AG20443 (cell line): ENCODE data around the gene MACROD2.

Source experiments
- DNase-seq: peaks from one replicate; pipeline ENCODE4 v3.0.0; 2012; ENCODE audit warnings: low spot score, mixed read lengths

The MACROD2 gene

GRCh38 chr20:15447549-15447948 lies 1452.2 kb downstream of the MACROD2 start:
- no peak for DNase-seq

DNA sequence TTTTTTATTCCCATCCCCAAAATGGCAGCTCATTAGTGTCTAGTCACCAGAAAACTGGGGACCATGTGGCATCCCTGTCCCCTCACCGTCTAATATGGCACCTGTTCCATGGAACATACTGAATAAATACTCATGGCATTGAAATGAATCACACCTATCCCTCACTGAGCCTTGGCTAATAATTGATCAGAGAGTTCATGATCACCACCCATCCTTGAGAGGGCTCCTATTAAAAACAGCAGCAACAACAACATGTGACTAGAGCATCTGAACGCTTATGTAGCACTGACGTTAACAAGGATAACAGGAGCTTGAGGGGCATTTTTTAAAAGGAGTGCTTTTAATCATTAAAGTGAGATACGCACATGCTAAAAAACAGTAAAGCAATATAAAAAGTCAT lies 1453.7 kb downstream of the MACROD2 start:
- DNase-seq: no peak

GRCh38 chr20:15451241-15451640 lies 1455.9 kb downstream of the MACROD2 start:
- no peak for DNase-seq

GRCh38 chr20:15455279-15455678 lies 1460.0 kb downstream of the MACROD2 start:
- no peak for DNase-seq

GRCh38 chr20:15461938-15462337 lies 1466.6 kb downstream of the MACROD2 start:
- DNase-seq: no peak

DNA sequence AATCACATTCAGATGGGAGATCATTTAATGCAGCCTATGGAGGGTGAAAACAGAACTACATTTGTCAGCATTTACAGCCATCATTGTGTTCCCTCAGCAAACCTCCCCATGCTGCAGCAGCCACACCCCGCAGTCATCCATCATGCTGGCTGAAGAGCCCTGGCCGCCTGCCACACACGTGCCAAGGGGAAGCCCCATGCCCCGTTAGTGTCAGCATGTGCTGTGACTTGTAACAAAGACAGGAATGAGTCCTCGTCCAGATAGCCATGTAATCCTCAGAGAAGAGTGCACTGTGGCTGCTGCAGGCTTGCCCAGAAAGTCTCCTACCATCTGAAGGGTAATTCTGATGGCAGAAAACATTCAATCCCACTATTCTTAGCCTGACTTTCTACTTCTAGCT lies 1480.2 kb downstream of the MACROD2 start:
- peak; percentile 21 for DNase-seq

- no peak for DNase-seq
Measured at GRCh38 chr20:15476186-15476585, 1480.9 kb downstream of the MACROD2 start.

DNA sequence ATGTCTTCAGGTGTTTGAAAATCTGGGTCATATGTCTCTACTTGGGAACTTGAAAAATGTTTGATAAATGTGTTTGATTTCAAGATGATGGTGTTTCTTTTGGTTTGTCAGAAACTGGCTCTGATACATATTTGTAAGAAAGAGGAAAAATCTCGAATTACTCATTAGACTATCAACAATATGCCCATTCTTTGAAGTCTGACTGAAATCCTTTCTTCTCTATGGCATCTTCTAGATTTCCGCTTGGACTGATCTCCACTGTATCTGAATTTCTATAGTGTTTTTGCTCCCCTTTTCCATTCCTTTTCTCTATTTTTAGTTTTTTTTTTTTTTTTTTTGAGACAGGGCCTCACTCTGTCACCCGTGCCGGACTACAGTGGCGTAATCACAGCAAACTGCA lies 1481.5 kb downstream of the MACROD2 start:
- DNase-seq: no peak

DNA sequence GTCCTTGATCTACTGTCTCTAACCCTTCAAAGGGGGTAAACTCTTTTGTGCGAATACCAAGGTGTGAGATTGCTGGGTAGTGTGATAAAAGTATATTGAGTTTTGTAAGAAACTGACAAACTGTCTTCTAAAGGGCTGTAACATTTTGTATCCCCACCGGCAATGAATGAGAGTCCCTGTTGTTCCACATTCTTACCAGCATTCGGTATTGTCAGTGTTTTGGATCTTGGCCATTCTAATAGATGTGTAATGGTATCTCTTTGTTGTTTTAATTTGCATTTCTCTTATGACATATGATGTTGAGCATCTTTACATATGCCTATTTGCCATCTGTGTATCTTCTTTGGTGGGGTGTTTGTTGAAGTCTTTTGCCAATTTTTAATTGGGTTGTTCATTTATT lies 1487.2 kb downstream of the MACROD2 start:
- DNase-seq: no peak

DNA sequence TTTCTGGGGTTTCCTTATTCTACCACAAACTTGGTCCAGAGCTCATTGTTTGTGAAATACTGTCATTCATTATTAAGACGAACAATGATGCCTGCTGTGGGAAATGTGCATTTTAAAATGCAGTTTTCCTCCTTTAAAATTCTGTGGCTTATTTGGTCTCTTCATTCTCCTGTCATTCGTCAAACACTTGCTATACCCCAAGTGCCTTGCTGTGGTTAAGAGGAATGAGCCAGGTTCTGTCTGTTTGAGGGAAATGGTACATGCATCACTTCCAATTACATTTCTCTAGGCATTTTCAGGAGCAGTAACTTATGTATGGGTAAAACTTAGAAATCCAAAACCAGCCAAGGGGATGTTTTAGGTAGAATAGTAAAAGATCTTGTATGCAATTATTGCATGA lies 1490.2 kb downstream of the MACROD2 start:
- DNase-seq: no peak

DNA sequence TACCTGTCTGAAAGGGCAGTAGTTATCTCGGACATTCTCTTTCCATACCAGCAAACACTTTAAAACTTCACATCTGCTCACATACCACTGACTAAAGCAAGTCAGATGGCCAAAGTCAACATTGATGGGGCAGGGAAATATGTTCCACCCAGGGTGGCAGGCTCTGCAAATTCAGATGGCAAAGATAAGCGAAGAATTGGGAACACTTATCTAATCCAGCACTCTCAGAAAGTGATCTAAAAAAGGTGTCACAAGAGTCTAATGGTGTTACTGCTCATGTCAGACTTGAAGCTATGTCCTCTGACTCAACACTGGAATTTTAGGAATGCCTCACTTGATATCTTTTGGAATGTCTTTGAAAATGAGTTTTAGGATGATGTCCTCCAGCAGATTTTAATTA lies 1491.7 kb downstream of the MACROD2 start:
- peak; percentile 11 for DNase-seq

- no peak for DNase-seq
Measured at GRCh38 chr20:15487682-15488081, 1492.4 kb downstream of the MACROD2 start.

DNA sequence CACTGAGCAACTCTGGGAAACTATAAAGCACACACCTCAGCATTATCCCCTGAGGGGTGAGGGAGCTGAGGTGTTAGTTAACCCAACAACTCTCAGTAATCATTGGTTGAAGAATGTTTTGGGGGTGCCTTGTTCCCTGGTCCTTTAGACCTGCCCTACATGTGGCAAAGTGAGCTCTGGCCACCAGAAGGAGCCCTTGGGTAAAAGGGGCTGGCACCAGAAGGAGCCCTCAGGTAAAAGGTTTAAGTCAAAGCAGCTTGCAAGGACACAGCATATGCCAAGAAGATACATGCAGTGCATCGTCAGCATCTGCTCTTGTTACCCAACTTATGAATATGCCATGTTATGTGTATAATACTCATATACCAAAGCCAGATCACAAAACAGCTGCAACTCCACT lies 1496.3 kb downstream of the MACROD2 start:
- no peak for DNase-seq

DNA sequence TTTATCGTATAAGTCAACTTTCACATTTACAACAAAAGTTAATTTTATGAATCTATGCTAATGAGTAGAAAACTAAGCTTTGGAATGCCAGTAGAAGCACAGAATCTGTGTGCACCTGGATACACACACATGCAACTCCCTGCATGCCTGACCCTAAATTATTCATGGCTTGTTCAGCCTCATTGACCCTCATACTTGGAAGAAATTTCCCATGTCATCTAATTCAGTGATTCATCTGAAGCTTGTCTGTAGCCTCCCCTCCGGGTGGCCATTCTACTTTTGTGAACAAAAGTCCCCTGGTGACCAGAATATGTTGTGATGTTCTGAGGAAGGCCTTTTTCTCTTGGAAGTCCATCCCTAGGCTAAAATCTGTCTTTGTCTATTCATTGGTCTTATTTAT lies 1499.5 kb downstream of the MACROD2 start:
- DNase-seq: no peak

GRCh38 chr20:15496501-15497039 lies 1501.3 kb downstream of the MACROD2 start:
- no peak for DNase-seq

GRCh38 chr20:15498926-15499325 lies 1503.6 kb downstream of the MACROD2 start:
- no peak for DNase-seq

GRCh38 chr20:15506311-15506710 lies 1511.0 kb downstream of the MACROD2 start:
- no peak for DNase-seq

DNA sequence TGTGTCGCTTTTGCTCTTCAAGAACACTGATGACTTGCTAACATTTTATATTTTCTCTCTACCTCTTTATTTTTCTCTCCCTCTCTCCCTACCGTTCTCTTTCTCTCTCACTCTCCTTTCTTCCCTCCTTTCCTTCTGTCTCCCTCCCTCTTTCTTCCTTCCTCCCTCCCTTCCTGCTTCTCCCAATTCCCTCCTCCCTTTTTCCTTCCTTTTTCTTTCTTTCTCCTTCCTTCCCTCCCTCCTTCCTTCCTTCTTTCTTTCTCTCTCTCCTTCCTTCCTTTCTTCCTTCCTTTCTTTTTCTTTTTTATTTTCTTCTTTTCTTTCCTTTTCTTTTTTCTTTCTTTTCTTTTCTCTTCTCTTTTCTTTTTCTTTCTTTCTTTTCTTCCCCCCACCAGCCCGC lies 1511.8 kb downstream of the MACROD2 start:
- DNase-seq: no peak

GRCh38 chr20:15511551-15511950 lies 1516.2 kb downstream of the MACROD2 start:
- DNase-seq: no peak

GRCh38 chr20:15512916-15513315 lies 1517.6 kb downstream of the MACROD2 start:
- DNase-seq: no peak

DNA sequence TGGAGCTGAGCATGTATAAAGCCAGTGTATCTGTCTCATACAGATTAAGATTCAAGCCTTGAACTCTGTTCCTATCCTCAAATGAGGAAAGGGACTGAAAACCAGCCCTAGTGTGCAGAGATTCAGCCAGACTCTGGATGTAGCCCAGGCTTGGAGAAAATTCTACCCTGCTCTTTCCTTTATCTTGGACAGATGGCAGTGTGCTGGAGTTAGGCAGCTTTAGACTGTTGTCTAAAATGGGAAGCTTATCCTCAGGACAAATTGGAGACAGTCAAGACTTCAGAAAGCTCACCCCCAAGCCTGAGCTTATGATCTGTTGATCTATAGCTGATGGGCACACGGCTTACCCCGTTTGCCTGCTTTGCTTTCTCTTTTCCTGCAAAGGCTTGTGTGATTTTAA lies 1520.4 kb downstream of the MACROD2 start:
- DNase-seq: no peak

DNA sequence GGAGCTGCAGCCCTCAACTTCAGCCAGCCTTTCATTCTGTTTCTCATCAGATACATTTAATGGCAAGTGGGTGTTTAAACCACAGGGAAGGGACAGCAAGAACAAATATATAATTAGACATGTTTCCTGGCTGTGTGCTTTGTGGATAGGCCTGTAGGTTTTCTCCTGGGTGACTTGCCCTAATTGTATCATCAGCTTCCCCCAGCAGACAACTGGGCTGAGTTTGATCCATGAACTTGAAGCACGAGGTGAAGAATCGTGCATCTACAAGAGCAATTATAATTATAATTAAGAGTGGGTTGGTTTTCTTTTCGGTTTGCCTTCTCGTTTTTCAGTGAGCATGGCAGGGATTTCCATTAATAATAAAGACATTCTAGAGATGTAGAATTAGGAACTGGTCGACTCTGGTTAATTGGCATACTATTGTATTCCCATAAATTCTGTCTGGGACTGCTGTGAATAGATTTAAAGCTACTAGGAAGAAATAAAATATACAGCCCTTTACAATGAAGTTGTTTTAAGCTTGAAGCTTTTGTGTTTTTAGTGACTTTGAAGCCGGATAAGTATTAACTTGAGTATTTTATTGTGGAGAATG lies 1525.7 kb downstream of the MACROD2 start:
- no peak for DNase-seq

DNA sequence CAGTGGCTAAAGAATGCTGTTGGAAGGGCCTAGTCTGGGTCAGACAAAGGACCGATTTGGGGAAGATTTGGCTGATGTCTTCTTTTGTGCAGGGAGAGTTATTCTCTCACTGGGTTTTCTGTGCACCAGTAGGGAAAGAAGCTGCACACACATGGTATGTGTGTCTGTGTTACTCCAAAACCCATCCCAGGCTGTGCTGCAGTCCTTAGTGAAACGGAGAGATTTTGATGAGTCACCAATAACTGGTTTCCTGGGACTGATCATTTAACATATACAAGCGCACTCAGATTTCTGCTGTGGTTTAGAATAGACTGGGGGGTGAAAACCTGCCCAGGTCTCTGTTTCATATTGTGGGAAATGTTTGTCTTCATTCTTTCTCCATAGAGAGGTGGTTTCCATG lies 1528.1 kb downstream of the MACROD2 start:
- no peak for DNase-seq

DNA sequence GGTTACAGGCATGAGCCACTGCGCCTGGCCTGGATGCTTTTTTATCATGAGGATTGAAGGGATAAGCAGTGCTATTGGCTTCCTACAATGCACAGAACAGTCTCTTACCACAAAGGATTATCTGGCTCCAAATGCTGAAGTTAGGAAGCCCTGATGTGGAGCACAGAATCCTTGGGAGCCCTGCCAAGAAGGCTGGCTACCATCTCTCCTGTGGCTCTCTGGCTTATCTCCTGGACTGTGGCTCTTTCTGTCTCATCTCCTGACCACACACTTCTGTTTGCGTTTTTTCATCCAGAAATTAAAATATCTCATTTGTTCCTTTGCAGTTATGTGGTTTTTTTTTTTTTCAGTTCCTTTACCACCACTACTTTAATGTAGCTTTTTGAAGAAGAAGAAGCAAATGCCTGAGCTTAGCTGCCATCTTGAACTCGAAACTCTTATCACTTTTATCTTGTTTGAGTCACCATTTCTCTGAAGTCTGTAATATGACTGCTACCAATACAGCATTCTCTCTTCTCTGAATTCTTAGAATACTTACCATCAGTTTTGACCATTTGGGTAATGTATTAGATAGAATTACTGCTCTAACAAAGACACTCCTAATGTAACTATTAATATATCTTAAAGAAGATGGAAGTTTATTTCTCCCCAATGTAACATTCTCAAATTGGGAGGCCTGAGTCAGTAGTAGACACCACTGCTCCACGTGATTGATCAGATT lies 1533.2 kb downstream of the MACROD2 start:
- no peak for DNase-seq
